Measurements from ENCODE around the gene CRK.
A peak's percentile ranks its signal among the peaks of the same experiment; 100 is the strongest.
"Not testable (repeated sequence)": the region's sequence is repeated elsewhere in the genome, so short reads cannot be mapped to it uniquely, and the experiment has no call there.

The CRK gene

GRCh38 chr17:1386265-1386664, 69.8 kb downstream of the CRK start:
- no peak for DNase-seq
- no peak for TF ChIP-seq POLR2A (IDR thresholded peaks at IDR 0.05; ENCODE audit: low read length)
- no peak for TF ChIP-seq GATA1 (IDR thresholded peaks at IDR 0.05; ENCODE audit: low read depth, low read length)

DNA sequence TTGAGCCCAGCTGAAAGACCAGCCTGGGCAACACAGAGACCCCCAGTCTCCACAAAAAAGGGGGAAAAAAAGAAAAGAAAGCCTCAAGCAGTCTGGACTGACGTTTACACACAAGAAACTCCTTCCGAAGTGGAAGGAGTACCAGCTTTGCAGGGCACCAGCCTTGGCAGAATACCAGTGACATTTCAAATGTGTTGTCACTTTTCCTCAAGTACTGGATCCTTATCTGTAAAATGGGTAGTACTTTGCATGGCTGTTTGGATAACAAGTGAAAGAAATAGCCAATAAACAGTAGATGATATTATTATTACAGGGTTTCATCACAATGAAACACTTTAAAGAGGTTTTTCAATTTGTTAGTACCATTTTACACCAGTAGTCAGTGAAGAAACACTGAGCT, 70.2 kb downstream of the CRK start:
- TF ChIP-seq POLR2A (IDR thresholded peaks at IDR 0.05; ENCODE audit: low read length) = no peak
- no peak for TF ChIP-seq GATA1 (IDR thresholded peaks at IDR 0.05; ENCODE audit: low read depth, low read length)
- DNase-seq = peak; percentile 20 to 29

DNA sequence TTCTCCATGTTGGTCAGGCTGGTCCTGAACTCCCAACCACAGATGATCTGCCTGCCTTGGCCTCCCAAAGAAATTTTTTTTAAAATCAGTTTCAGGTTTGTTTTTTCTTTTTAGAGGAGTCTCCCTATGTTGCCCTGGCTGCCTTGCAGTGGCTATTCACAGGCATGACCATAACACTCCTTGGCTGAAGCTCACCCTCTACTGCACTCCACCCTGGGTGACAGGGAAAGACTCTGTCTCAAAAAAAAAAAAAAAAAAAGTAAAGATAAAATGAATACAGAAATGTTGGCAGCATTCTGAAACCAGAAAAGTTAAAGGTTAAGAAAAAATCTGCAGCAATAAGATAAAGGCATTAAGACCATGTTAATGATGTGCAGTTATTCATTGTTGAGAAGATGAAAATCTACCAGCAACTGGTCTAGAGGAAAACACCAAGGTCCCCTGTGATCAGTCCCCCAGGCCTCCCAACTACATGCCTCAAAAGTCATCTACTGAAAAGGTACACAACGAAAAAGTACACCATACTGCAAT, 71.1 kb downstream of the CRK start:
- peak; percentile 54 to 70 for DNase-seq
- TF ChIP-seq GATA1 (IDR thresholded peaks at IDR 0.05; ENCODE audit: low read depth, low read length) (no peak), POLR2A (IDR thresholded peaks at IDR 0.05; ENCODE audit: low read length) (no peak)

DNA sequence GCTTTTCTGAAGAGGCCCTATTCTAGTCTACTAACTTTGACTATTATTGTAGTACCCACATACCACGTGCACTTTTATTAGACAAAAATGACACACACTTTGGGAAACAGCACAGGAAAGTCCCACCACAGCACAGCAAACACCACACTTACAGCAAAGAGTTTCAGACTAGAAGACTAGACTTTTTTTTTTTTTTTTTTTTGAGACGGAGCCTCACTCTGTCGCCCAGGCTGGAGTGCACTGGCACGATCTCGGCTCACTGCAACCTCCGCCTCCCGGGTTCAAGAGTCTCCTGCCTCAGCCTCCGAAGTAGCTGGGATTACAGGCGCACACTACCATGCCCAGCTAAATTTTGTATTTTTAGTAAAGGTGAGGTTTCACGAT, 76.1 kb downstream of the CRK start:
- DNase-seq = no peak
- TF ChIP-seq GATA1 (IDR thresholded peaks at IDR 0.05; ENCODE audit: low read depth, low read length) = no peak
- no peak for TF ChIP-seq POLR2A (IDR thresholded peaks at IDR 0.05; ENCODE audit: low read length)

DNA sequence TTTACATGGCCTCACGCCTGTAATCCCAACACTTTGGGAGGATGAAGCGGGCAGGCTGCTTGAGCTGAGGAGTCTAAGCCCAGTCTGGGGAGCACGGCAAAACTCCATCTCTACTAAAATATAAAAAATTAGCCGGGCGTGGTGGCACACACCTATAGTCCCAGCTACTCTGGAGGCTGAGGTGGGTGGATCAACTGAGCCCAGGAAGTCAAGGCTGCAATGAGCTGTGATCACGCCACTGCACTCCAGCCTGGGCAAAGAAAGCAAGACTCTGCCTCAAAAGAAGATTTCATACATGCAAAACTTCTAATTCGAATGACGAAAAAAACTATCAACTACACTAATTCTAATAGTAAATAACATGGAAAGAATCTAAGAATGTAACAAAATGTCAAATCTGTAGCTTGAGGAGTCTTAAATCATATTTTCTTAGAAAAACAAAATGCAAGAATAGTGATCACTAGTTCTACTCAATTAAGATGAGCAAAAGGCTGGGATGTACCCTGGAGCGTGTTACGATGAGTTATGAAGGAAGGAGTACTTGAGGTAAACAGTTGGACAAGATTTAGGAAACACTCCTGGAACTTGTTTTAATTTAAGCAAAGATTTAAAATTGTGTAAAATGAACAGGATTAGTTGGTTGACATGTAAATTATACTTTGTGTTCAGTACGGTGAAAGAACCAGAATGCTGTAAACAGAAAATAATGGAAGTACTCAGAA, 76.7 kb downstream of the CRK start:
- TF ChIP-seq POLR2A (IDR thresholded peaks at IDR 0.05; ENCODE audit: low read length) (no peak), GATA1 (IDR thresholded peaks at IDR 0.05; ENCODE audit: low read depth, low read length) (no peak)
- DNase-seq = no peak

DNA sequence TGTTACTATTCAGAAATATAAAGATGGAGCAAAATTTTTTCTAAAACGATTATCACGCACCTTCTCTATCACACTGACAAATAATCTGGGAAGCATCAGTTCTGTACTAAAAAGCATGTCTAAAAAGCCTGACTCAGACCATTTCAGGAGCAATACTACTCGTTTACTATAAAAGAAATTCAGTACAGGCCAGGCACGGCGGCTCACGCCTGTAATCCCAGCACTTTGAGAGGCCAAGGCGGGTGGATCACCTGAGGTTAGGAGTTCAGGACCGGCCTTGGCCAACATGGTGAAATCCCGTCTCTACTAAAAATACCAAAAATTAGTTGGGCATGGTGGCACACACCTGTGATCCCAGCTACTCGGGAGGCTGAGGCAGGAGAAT, 77.6 kb downstream of the CRK start:
- not testable (repeated sequence) for DNase-seq

DNA sequence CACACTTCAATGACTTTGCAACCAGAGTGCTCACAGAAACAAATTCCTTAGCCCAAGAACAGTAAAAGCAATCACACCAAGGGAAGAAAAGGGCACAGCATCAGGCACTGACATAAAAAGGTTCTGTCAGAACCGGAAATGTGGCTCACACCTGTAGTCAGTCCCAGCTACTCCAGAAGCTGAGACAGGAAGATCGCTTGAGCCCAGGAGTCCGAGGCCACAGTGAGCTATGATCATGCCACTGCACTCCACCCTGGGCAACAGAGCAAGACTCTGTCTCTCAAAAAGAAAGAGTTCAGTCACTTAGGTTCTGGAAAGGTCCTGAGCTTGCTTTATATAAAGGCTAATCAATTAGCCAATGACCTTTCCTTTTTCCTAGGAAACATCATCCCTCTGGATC, 78.7 kb downstream of the CRK start:
- DNase-seq = no peak
- no peak for TF ChIP-seq GATA1 (IDR thresholded peaks at IDR 0.05; ENCODE audit: low read depth, low read length)
- no peak for TF ChIP-seq POLR2A (IDR thresholded peaks at IDR 0.05; ENCODE audit: low read length)

- DNase-seq = no peak
- TF ChIP-seq POLR2A (IDR thresholded peaks at IDR 0.05; ENCODE audit: low read length) (no peak), GATA1 (IDR thresholded peaks at IDR 0.05; ENCODE audit: low read depth, low read length) (no peak)
These were observed 80.0 kb downstream of the CRK start for GRCh38 chr17:1376061-1376460.

- TF ChIP-seq POLR2A (IDR thresholded peaks at IDR 0.05; ENCODE audit: low read length) = no peak
- no peak for TF ChIP-seq GATA1 (IDR thresholded peaks at IDR 0.05; ENCODE audit: low read depth, low read length)
- DNase-seq = no peak
These were observed 80.4 kb downstream of the CRK start for GRCh38 chr17:1375615-1376014.

DNA sequence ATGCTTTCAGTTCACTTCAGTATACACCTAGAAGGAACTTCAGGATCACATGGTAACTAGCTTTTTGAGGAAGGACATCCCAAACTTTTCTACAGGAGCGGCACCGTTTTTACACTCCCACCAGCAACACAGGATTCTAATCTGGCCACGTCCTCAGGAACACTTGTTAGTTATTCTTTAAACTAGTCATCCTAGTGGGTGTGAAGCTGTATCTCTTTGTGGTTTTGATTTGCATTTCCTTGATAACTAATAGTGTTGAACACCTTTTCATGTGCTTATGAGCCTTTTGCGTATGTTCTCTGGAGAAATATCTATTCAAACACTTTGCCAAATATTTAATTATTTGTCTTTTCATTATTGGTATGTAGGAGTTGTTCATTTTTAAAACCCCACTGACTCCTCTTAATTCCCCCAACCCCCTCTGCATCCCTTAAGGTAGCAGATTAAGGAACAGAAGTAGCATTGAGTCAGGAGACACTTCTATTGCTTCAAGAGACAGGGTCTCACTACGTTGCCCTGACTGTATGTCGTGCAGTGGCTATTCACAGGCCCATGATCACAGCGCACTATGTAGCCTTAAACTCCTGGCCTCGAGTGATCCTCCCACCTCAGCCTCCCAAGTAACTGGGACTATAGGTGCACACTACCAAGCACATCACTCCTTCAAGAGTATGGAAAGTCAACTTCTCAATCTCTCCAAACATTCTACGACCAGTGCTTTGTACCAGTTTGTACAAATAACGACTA, 81.4 kb downstream of the CRK start:
- TF ChIP-seq GATA1 (IDR thresholded peaks at IDR 0.05; ENCODE audit: low read depth, low read length) = no peak
- no peak for TF ChIP-seq POLR2A (IDR thresholded peaks at IDR 0.05; ENCODE audit: low read length)
- DNase-seq = no peak

GRCh38 chr17:1373707-1374237, 82.3 kb downstream of the CRK start:
- TF ChIP-seq POLR2A (IDR thresholded peaks at IDR 0.05; ENCODE audit: low read length) (no peak), GATA1 (IDR thresholded peaks at IDR 0.05; ENCODE audit: low read depth, low read length) (no peak)
- no peak for DNase-seq

- TF ChIP-seq GATA1 (IDR thresholded peaks at IDR 0.05; ENCODE audit: low read depth, low read length) (no peak), POLR2A (IDR thresholded peaks at IDR 0.05; ENCODE audit: low read length) (no peak)
- DNase-seq = no peak
These were observed 83.4 kb downstream of the CRK start for GRCh38 chr17:1372618-1373017.

DNA sequence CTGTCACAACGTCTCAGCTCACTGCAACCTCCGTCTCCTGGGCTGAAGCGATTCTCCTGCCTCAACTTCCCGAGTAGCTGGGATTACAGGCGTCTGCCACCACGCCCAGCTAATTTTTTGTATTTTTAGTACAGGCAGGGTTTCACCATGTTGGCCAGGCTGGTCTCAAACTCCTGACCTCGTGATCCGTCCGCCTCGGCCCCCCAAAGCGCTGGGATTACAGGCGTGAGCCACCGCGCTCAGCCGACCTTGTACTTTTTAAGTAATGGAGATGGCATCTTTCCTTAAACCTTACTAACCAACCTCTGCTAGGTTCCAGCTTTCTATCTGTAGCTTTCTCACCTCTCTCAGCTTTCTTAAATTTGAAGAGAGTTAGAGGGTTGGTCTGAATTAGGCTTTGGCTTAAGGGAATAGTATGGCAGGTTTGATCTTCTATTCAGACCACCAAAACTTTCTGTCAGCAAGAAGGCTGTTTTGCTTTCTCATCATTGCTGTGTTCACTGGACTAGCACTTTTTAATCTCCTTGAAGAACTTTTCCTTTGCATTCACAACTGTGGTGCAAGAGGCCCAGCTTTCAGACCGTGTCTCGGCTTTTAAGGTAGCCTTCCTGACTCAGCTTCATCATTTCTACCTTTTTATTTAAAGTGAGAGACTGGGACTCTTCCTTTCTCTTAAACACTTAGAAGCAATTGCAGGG, 84.0 kb downstream of the CRK start:
- no peak for DNase-seq
- TF ChIP-seq POLR2A (IDR thresholded peaks at IDR 0.05; ENCODE audit: low read length) (no peak), GATA1 (IDR thresholded peaks at IDR 0.05; ENCODE audit: low read depth, low read length) (no peak)

All from erythroblast (primary cell).